GM19372 (cell line): ENCODE results near the gene TRIM40.
"Not testable (repeated sequence)": the region's sequence is repeated elsewhere in the genome, so short reads cannot be mapped to it uniquely, and the experiment has no call there.

Experiments used
- ATAC-seq: cut with Tn5 transposase; IDR thresholded peaks from one replicate; pipeline ENCODE4 v1.9.1; 2021; ENCODE audit warnings: mild to moderate bottlenecking, low read depth, moderate library complexity; ENCODE audit not compliant: unreplicated experiment

Gene TRIM40

GRCh38 chr6:30162265-30163089 lies 26.5 kb downstream of the TRIM40 start:
- no peak for ATAC-seq

GRCh38 chr6:30163090-30163917 lies 27.4 kb downstream of the TRIM40 start, which contains the start of gene TRIM15:
Gene TRIM15 (plus strand): TSS chr6:30163546. CDS start chr6:30163685, 139 bp downstream.
- ATAC-seq, result no peak

GRCh38 chr6:30163918-30164654 lies 28.1 kb downstream of the TRIM40 start:
- ATAC-seq, result no peak

- ATAC-seq, result no peak
Observed at GRCh38 chr6:30164714-30165113, 28.8 kb downstream of the TRIM40 start.

GRCh38 chr6:30165238-30165637 lies 29.3 kb downstream of the TRIM40 start:
- ATAC-seq, result not testable (repeated sequence)

- ATAC-seq, result no peak
Observed at GRCh38 chr6:30167101-30167500, 31.2 kb downstream of the TRIM40 start.

GRCh38 chr6:30168741-30169140 lies 32.8 kb downstream of the TRIM40 start:
- no peak for ATAC-seq

- no peak for ATAC-seq
Observed at GRCh38 chr6:30169658-30170614, 34.0 kb downstream of the TRIM40 start.

GRCh38 chr6:30171677-30172471 lies 35.9 kb downstream of the TRIM40 start:
- no peak for ATAC-seq

GRCh38 chr6:30172681-30173080 lies 36.7 kb downstream of the TRIM40 start:
- no peak for ATAC-seq

GRCh38 chr6:30175765-30176164 lies 39.8 kb downstream of the TRIM40 start:
- ATAC-seq, result no peak

GRCh38 chr6:30178837-30179236 lies 42.9 kb downstream of the TRIM40 start:
- no peak for ATAC-seq

GRCh38 chr6:30180145-30180544 lies 44.2 kb downstream of the TRIM40 start:
- no peak for ATAC-seq

- ATAC-seq, result no peak
Observed at GRCh38 chr6:30184417-30185031, 48.6 kb downstream of the TRIM40 start.

GRCh38 chr6:30185846-30186484 lies 50.0 kb downstream of the TRIM40 start:
- no peak for ATAC-seq

GRCh38 chr6:30188541-30188940 lies 52.6 kb downstream of the TRIM40 start:
- ATAC-seq, result no peak

GRCh38 chr6:30192076-30192475 lies 56.1 kb downstream of the TRIM40 start:
- ATAC-seq, result no peak
